GM04504 (cell line): ENCODE measurements around the gene TEPSIN.

Experiments used
- DNase-seq: peaks from one replicate; pipeline ENCODE4 v3.0.0-alpha.2; 2012; ENCODE audit warnings: low read depth

Gene TEPSIN

DNA sequence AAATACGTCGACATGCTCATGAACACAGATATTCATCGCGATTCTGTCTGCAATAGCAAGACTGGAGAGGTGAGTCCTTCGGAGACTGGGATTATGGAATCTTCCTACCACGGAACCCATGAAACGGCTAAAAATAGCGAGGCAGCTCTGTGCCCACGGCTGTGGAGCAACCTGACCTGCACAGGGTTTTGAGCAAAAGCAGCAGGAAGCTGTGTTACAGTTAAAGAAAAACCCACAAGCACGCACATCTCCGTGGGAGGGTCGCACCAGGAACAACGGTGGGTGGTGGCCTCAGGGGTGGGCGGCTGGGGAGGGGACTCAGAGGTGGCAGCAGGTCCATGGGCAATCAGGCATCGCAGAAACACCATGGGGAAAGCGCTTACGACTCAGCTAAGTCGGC is 31.4 kb upstream of the TEPSIN start:
- DNase-seq: no peak

DNA sequence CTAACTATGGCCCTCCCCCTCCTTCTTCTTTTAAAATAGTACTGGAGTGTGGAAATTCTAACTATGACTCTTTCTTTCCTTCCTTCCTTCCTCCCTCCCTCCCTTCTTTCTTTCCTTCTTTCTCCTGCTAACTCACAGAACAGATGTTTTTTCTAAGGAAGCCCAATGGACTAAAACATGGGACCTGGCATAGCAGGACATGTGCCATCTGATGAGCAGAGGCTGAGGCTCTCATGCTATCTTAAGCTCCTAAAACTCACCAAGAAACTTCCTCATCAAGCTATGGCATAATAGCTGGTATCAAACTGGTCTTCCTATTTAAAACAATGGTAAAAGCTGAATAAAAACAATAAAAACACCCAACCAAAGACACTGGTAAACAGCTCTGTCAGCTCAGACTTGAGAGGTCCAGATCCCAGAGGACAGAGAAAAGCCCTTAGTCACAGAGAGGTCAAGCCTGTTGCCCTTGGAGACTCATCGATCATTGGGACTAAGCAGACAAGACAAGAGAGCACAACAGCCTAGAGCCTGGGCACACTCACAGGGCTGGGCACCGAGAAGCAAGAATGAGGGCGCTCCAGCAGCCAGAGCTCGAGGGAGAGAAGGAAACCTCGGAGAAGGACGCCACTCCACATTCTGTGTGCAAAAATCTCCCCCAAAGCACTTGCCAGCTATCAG is 28.7 kb upstream of the TEPSIN start:
- DNase-seq: no peak

DNA sequence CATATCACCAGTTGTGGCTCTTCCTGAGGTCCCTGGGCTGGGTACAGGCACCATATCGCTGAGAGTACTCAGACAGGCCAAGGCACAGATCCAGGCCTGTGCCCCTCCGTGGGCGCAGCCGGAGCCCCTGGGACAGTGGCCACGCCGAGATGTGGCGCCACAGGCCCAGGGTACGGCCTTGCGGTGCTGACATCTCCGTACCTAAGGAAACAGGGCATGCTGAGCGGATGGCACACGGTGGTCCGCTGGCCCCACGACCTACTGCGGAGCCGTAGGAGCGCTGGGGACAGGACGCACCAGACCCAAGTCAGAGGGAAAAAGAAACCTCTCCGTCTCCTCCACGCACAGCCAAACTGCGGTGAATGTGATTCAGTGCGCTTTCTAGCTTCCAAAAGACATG is 26.7 kb upstream of the TEPSIN start:
- no peak for DNase-seq

DNA sequence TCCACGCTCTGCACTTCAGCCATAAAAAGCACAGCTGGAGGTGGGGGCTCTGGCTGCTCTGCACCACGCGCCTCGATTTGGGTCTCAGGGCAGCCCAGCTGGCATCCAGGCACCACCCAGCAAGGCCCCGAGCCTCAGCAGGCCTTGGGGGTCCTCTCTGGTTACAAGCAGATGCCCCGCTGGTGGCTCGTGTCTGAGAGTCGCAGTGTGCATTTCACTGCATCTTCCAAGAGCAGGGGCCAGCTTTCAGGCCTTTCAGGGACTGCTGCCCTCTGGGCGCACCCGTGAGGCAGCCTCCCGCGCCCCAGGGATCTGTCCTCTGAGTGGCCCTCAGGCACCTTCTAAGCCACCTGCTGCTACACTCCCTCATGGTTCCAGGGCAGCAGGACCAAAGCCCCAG is 25.8 kb upstream of the TEPSIN start:
- DNase-seq: no peak

DNA sequence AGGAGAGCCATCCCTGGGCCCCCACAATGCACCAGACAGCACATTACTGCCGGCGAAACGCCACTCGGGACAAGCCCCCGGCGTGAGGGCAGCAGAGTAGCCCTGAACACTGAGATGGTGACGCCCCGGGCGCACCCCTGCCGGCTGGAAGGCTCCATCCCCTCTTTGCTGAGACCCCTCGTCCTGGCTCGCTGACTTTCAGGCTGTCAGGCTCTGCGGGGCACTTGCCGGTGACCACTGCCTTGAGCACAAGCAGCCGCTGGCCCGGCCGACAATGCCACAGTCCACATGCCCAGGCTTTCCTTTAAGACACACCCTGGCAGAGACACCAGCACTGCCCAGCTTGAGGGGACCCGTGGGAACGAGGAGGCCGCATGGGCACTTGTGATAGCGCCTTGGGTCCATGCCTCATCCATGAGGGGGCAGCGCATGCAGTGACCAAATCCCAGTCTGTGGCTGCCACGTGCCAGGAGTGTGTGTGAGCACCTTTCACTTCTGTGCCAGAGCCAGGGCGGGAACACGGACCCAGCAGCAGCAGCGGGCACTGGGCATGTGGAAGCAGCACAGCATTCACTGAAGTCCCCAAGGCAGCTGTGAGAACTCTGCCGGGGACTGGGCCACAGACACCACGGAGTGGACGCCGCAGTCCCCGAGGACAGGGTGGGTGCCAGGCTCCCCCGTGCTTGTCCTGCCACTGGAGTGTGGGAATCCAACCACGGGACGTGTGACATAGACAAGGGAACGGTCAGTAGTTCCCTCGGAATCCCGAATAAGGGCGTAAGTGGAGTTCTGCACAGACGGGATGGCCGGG is 24.7 kb upstream of the TEPSIN start:
- no peak for DNase-seq

DNA sequence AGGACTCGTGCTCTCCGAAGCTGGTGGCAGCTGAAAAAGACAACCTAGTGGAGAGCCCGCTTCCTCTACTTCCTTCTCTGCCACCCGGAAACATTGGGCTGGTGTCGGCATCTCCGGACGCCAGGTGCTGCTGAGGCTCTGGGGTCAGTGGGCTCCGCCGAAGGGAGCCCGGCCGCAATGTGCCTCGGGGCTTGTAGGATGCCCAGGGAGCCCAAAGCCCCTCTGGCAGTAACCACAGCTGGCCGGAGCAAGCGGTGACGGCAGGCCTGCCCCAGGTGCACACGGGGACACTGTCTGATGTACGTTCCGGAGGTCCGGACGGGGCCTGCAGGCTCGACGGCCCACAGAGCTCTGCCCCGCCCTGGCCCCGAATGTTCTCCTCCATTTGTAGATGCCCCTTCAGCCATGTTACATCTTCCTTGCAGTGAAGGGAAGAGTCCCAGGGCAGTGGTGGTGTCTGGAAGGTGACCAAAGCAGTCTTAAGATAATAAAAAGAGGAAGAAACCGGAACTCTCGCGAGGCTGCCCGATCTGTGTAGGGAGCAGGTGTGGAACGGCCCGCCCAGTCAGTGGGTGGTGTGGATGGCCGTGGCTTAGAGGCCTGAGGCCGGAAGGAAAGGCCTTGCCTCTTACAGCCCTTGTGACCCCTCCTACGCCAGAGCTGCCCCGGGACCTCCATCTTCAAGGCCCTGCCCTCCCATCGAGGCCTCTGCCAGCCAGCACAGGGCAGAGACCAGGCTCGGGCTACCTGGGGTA is 22.9 kb upstream of the TEPSIN start:
- no peak for DNase-seq

DNA sequence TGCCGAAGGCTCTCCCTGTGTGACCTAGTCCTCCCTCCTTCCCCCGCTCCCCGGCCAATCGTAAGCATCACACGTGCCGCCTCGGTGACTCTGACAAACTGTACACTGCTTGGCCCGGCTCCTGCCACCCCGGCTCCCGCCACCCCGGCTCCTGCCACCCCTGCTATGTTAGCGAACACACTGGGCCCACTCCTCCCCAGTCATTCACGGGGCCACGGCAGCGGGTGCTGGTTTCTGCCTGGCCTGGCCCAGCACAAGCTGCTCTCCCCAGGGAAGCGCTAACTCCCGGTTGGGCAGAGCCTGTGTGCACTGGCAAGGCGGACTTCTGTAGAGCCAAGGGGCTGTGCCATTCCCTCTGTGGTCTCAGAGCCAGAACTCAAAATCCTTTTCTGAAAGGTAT is 22.2 kb upstream of the TEPSIN start:
- no peak for DNase-seq

DNA sequence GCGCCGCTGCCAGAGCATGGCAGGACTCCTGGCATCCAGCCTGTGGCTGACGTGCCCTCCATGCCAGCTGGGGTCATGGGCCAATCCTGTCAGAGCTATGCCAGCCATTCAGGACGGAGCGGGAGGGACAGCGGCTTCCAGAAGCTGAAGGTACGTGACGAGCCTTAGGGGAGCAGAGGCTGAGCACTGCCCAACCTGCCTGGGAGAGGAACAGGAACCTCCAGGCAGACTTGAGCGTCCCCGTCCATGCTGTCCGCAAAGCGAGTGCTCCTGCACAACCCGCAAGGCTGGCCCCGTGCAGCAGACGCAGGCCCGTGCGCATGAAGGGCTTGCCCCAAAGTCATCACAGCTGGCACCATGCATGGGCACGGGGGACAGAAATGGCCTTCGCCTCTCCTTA is 21.8 kb upstream of the TEPSIN start:
- DNase-seq: no peak

DNA sequence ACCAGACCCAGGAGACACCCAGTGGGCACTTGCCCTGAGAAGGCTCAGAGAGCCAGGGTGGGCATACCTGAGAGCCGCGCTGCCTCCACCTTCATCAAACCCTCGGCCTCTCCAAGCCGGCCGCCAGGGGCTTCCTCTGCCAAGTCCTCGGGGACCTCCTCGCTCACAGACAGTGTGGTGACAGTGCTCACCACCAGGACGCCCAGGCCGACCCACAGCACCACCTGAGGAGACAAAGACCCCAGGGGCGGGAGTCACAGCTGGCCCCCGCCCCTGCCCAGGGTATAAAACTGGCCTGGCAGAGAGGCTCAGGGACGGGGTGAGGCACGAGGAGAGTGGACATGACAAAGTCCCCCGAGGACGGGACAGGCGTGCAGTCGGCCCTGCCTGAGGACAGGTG is 21.3 kb upstream of the TEPSIN start:
- no peak for DNase-seq

DNA sequence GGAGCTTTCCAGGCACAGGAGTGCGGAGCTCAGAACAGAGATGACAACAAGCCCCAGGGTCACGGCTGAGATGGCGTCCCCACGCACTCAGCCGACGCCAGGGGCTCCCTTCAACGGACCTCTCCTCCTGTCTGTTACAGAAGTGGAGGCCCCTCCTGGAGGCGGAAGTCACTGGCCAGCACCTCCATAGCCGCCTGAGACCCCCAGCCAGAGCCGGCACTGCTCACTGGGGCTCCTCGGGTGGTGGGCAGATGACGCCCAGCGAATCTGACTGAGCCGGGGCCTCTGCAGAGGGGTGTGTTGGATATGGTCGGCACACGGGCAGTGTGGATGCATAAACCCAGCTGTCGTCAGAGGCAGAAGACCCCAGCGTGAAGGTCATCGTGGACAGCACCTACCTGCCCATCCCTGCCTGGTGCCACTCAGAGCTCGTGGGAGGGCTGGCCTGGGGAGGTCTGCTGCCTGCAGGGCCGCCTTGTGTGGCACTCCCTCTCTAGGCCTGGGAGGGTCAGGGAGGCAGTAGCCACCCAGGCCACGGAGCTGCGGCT is 20.3 kb upstream of the TEPSIN start:
- DNase-seq: no peak

DNA sequence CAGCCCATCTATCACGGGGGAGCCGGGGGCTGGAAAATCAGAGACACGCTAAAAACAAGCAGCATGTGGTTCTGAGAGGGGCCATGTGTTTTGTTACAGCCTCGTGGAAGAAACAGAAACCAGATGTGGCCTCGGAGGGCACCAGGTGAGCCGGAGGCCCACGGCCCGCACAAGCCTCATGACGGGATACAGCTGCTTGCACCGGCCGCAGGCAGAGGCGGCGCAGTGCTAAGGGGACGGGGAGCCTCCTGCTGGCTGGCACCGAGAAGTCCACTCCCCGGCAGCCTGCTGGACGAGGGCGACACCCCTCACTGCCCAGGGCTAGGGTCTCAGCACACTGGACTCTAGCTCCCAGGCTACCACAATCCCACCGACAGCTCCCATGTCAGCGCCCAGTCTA is 19.4 kb upstream of the TEPSIN start:
- no peak for DNase-seq

DNA sequence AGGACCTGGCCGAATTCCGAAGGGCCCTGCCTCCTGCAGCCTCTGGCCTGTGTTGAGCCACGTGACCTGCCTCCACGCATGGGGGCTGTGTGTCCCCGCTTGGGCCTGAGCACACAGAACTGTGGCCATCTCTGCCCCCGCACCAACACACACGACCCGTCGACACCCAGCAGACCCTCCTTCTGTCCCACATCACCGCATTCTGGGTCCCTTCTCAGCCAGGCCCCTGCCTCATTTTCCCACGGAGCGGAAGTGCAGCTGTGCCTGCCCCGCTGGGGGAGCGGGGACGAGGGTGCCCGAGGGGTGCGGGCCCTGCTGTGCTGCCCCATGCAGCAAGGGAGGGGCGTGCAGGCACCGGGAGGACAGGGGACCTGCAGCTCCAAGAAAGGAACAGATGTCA is 18.7 kb upstream of the TEPSIN start:
- no peak for DNase-seq

DNA sequence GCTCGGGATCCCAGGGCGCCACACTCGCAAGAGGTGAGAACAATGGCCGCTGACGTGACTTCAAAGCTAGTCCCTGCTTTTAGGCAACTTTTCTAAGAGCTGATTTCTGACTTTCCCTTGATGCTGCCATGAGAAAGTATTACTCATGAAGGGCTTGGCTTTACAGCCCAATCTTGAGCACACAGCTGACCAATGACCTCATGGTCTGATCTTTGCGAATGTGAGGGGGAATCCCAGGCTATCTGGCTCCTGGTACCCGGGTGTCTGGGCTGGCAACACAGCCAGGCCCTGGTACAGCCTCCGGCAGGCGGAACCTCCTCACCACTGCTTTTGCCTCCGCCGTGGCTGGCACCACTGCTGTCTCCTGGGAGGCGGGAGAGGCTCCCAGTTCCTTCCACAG is 17.8 kb upstream of the TEPSIN start:
- no peak for DNase-seq

DNA sequence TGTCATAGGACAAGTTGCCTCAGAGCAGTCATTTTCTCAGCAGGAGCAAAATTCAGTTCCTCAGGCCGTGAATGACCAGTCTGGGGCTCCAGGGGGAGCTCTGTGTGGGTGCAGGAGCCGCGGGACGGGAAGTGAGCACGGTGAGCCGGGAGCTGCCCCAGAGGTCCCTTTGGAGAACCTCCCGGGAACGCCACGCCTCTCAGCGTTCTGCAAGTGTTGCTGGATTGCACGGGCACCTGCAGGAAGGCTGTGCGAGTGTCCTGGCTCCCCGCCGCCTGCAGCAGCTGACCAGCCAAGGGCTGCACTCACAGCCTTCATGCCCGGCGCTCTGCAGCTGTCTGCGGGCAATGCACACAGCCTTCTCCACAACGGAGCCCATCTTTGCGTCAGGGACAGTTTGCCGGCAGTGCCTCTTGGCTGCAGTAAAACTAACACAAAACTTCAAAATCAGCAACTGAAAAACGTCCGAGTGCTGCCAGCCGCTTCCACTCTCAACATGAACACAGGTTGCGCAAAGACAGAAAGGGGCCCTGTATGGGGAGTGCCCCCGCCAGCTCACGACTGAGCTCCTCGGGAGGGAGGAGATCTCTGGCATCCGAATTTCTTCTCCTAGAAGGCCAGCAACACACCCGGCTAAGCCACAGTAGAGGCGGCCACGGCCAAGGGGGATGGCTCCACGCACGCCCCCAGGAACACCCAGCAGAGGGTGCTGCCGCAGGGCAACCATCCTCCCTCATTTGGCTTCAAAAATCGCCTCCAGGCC is 16.3 kb upstream of the TEPSIN start:
- DNase-seq: peak; percentile 63

DNA sequence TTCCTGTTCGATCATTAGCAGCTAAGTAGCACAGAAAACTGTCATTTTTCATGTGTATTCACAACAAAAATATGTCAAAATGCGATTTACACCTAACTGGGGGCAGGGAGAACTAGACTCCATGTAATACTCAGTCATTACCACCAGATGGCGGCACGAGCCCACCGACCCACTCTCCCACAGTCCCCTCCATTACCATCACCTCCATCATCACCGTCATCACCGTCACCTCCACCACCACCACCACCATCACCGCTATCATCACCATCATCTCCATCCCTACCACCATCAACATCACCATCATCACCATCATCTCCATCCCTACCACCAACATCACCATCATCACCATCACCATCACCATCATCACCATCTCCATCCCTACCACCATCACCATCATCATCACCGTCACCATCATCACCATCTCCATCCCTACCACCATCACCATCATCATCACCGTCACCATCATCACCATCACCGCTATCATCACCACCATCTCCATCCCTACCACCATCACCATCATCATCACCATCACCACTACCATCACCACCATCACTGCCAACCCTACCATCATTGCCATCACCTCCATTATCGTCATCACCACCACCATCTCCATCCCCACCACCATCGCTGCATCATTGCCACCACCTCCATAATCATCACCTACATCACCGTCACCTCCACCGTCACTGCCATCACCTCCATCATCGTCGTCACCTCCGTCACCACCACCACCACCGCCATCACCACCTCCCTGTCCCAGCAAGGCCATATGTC is 14.7 kb upstream of the TEPSIN start:
- no peak for DNase-seq

DNA sequence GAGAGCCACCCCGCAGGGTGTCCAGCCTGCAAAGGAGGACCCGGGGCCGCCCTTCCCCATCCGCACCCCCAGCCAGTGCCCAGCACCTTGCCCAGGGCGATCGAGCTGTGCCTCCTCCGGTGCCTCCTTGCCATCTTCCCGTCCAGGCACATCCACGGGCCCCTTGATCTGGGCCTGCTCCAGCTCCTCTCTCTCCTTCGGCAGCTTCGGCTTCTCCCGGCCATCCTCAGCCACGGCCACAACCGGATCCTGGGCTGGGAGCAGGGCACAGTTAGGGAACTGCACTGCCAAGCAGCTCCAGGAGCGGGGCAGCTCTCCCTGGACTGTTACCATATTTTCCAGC is 14.1 kb upstream of the TEPSIN start:
- no peak for DNase-seq

DNA sequence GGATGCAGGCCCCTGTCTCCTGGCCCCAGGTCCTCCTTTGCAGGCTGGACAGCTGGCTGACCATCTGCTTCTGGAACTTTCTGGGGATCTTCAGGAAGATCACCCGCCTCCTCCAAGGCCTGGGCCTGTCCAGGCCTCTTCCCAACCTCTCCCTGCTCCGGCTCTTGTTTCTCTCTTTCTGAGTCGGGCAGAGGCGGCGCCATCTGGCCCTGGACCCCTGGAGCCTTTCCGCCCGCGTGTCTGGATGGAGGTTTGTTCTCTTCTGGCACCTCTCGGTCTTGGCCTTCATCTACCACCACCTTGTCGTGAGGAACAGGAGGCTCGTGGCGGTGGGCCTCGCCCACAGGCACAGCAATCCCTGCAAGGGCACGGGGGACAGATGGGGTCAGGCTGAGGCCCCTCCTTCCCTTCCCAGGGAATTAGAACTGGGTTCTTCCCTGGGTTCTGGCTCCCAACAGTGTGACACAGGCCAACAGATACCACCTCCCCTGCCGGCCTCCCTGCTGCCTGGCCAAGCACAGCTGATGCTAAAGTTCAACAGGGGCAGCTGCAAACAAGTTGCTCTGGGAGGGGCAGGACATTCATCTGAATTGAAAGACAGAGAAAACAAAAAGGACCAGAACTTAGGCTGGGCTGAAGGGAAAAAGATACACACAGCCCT is 13.6 kb upstream of the TEPSIN start:
- DNase-seq: no peak

DNA sequence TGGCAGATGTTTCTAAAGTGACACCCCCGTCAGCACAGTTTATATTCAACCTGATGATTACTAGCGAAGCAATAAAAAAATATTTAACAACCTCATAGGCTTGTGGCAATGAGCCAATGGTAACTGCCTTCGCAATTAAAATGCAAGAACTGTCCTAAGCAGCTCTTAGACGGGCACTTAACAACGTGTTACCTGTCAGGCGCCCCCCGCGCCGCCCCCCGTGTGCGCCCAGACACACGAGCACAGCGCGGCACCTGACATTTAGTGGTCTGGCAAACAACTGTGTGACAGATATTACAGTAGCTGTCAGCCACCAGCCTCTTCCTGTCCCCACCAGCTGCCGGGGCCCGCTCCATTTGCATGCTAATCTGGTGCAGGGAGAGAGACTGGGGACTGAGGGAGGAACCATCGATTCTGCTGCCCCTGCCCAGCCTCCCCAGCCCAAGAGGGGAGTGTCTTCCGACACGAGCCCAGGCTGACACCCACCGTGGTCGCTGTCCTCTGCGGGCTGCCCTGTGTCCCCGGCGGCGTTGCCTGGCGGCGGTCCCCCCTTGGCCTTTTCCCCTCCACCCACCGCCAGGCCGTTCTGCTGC is 12.9 kb upstream of the TEPSIN start:
- DNase-seq: no peak

DNA sequence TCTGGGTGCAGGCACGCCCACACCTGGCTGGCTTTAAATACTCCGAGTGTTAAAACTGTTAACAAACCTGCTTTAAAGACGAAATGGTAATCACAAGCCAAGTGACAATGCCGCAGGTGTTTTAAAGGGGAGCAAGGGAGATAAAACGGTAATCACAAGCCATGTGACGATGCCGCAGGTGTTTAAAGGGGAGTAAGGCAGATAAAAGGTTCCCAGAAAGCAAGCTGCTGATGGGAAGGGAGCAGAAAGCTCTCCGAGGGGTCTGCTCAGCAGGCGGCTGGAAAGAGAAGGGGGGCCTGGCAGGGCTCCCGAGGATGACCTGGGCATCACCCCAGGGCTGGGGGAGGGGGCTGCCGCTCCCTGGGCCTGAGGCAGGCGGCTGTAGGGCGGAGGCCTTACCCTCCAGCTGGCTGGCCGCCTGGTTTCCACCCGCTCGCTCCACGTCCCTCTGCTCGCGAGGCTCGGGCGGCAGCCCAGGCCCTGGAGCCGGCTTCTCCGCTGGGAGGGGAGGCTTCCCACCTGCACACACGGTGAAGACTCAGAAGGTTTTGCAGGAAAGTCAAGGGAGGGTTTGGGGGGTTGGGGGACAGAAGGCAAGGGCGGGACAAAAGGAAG is 12.3 kb upstream of the TEPSIN start:
- DNase-seq: no peak
